ENCODE data around the gene MICAL2.

GRCh38 chr11:12234221-12234620 is 123.8 kb downstream of the MICAL2 start:
- TF ChIP-seq CTCF (IDR thresholded peaks at IDR 0.05 in 2 of 3, conservative IDR thresholded peaks at IDR 0.05 in 1 of 3; ENCODE audit: borderline replicate concordance in 1 of 3, insufficient read depth in 1 of 3, low read depth in 2 of 3, low read length in 2 of 3) (no peak), MAX (IDR thresholded peaks at IDR 0.05) (no peak), EZH2phosphoT487 (IDR thresholded peaks at IDR 0.05; ENCODE audit: borderline replicate concordance) (no peak), RAD21 (IDR thresholded peaks at IDR 0.05; ENCODE audit: low read depth) (no peak), SRF (IDR thresholded peaks at IDR 0.05; ENCODE audit: low read depth) (no peak), POLR2AphosphoS5 (IDR thresholded peaks at IDR 0.05; ENCODE audit: low read depth, low read length) (no peak), TCF7L2 (IDR thresholded peaks at IDR 0.05; ENCODE audit: borderline replicate concordance, extremely low read depth, insufficient read depth, insufficient read length) (no peak), POLR2A (IDR thresholded peaks at IDR 0.05; ENCODE audit: borderline replicate concordance, extremely low read depth, insufficient read depth, insufficient read length) (no peak), ZNF274 (IDR thresholded peaks at IDR 0.05; ENCODE audit: low read depth, low read length) (no peak), JUND (IDR thresholded peaks at IDR 0.05) (no peak)

Measured in HCT116 (cell line).